GOT3 (cell line): Measurements from ENCODE around the gene DUSP22.
"Not testable (repeated sequence)": the region's sequence is repeated elsewhere in the genome, so short reads cannot be mapped to it uniquely, and the experiment has no call there.

Experiments used
- DNase-seq: peaks from one replicate; lab custom pipeline; 2025; ENCODE audit warnings: mixed read lengths; lab: John Stamatoyannopoulos, UW

The DUSP22 gene

DNA sequence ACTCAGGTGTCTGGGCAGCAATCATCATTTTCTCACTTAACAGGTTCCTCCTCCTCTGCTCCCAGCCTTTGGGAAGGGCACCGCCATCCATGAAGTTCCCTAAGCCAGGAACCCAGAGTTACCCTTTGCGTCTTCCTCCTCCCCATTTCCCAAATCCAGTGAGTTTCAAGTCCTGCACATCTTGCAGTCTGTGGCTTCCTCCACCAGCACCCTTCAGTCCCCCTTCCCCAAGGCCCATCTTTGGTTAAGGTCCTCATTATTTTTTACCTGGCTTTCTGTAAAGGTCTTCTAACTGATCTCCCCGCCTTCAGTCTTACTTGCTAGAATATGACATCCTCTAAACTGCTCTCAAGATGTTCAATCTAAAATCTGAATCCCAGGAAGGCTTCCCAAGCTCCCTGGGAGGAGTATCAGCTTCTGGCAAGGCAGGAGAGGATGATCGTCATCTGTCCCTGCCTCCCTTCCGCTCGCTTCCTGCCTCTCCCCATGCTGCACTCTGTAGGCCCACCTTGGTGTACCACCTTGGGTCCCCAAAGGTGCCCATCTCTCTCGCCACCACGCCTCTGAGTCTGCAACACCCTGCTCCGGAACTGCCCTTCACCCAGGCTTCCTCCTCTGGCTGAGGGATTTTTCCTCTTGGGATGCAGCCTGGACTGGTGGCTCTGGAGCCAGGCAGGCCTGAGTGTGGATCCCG is 11.4 kb upstream of the DUSP22 start:
- no peak for DNase-seq

DNA sequence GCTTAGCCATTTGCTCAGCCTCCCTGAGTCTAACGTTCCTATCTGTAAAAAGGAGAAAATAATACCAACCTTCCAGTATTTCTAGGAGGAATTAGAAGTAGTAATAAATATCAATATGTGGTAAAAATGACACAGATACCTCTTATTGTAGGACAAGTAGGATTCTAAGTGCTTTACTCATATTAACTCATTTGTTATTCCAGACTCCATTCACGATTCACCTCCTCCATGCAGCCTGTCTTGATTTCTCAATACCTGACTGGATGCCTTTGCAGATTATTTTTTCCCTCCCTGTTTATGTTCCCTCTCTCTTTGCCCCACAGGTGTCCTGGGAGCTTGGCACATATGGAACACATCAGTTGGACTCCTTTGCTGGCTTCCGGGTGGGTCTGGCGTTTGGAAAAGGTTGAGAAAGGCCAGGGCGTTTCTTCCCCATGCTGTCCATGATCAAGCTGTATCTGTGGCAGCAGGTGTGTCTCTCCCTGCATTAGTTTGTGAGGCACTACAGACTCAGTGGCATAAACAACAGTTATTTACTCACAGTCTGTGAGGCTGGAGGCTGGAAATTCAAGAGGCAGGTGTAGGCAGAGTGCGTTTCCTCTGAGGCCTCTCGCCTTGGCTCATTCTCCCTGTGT is 10.7 kb upstream of the DUSP22 start:
- DNase-seq: no peak

GRCh38 chr6:282177-282866 is 10.0 kb upstream of the DUSP22 start:
- no peak for DNase-seq

GRCh38 chr6:282867-283416 is 9.3 kb upstream of the DUSP22 start:
- DNase-seq: no peak

DNA sequence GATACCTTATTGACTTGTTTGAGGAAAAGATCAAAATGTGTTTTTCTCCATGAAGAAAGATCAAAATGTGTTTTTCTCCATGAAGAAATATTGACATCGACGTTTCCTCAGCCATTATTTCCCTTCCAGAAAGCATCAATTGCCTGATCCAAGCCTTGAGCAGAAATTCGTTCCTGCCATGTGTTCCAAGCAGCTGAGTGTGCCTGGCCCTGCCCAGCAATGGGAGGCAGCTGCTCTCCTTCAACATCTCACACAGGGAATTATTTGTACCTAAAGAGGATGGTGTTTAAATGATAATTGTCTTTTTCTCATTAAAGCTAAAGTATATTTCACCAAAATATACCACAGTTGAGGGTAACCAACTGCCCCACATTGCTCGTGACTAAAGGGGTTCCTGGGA is 7.8 kb upstream of the DUSP22 start:
- no peak for DNase-seq

DNA sequence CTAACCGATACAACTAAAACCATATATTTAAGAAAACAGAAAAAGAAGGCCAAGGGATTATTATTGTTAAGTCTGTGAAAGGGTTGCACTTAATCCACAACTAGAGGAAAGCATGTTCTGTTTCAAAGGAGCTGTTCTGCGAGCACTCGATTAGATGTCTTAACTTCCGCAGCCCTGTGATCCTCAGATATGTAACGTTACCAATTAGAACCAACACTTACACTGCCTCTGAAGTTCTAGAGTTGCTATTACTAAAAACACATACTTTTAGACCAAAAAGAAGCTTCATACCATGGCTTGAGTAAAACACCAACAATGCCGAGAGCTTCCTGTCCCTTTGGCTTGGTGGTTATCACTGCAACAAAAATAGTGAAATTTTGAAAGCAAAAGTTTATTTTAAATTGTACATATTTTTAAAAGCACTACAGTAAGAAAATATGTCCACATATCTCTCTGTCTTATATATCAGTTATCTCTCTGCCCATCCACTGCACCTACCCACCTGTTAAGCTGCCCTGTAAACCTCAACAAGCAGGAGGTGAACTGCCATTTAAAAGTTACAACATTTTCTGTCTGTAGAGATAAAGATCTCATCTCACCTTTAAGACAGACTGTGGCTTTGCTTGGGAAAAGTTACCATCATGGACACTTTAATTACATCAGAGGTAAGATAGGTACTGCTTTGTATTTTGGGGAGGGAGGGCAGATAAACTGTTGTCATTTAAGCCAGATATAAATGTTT is 7.1 kb upstream of the DUSP22 start:
- DNase-seq: no peak

GRCh38 chr6:285902-286301 is 6.4 kb upstream of the DUSP22 start:
- DNase-seq: not testable (repeated sequence)

- no peak for DNase-seq
Measured at GRCh38 chr6:286681-287488, 5.4 kb upstream of the DUSP22 start.

- no peak for DNase-seq
Measured at GRCh38 chr6:287489-287860, 4.8 kb upstream of the DUSP22 start.

DNA sequence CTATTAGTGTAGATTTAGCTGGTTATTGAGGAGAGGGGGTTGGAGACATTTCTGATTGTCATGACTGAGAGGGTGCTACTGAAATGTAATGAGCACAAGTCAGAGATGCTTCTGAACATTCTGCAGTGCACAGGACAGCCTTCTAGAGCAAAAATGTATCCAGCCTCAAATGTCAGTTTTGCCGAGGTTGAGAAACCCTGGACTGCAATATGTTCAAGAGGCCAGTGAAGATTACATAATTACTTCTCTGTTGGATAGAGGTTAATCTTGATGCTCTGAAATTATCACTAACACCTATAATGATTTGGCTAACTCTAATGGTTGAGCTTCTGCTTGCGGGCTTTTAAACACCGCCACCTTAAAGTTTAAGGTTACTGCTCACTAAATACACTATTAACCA is 3.4 kb upstream of the DUSP22 start:
- no peak for DNase-seq

- DNase-seq: no peak
Measured at GRCh38 chr6:290111-290922, 2.0 kb upstream of the DUSP22 start.

DNA sequence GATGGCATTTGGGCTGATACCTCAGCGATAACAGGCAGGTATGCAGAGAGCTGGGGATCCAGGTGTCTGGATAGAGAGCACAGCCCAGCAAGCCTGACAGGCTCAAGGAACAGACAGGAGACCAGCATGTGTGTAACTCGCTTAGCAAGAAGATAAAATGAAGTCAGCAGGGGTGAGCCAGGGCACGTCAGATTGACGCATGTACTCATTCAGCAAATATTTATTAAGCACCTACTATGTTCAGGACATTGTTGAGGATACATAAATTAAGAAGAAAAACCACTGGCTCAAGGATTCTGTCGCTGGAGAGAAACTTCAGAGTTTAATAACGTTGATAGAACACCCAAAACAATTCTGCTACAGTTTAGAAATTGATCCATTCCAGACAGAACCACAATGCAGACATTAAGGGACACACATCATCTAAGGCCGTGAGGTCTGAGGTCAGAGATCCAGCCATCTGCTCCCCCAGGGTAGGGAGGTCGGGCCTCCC is 1.0 kb upstream of the DUSP22 start:
- DNase-seq: no peak

DNA sequence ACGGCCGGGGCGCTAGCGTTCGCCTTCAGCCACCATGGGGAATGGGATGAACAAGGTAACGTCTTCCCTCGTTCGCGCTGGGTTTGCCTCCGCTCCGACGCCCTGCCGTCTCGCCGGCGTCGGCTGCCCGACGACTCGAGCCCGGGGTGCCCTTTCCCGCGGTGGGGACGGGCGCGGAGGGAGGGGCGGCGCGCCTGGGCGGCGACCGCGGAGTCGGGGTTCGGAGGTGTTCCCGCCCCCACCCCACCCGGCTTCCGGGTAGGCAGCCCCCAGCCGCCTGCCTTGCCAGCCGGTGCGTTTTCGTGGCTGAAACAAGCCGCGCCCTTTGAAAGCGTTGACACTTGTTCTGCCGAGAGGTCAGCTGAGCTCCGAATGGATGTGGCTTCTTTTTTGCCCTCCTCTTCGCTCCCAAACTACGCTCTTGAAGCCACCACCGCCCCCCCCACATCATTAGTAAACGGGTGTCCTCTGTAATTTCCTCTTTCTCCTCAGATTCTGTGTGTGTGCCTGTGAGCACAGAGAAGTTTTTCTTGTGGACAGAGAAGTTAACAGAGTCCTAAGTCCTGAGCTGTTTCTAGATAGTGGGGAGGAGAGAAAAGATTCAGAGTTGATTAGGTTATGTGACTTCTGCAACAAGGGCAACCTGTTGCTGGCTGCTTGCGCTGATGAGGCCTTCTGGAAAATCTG is 362 bp downstream of the DUSP22 start:
- no peak for DNase-seq

DNA sequence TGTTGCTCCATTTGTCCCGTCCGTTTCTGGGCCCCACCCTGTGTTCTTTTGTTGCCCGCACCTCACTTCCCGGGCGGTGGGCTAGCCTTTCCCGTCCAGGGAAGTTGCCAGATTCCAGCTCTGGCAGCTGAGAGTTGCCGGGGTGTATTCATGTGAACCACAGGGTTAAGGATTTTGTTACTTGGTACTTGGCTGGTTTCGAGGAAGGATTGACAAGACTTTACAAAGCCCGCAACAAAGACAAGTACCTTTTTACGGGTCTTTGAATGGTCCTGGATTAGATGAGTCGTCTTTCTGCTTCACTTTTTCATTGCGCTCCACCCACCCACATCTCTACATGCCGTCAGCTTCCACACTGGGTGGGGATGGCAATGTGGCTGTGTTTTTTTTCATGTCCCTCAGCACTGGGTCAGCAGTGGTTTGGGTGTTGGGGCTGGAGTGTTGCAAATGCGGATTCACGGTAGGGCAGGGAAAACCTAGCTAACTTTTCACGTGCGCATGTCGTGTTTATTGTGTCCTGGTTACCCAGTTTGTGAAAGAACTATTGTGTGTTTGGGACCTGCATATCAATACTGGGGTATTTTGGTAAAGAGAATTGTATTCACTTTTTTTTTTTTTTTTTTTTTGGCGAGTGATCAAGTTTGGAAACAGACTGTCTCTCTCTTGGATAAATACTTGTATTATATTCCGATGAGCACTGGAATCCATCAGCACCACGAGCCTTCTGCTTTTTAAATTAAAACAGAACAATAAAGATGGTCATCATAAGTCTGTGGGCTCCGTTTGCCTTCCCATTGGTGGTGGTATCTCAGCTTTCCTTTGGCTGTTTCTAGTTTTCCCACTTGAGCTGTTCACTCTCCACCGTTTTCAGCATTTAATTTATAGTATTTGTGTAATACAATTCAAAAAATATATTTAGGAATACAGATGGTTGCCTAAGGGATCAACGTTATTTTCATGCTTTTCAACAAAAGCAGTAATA is 1.2 kb downstream of the DUSP22 start:
- no peak for DNase-seq

DNA sequence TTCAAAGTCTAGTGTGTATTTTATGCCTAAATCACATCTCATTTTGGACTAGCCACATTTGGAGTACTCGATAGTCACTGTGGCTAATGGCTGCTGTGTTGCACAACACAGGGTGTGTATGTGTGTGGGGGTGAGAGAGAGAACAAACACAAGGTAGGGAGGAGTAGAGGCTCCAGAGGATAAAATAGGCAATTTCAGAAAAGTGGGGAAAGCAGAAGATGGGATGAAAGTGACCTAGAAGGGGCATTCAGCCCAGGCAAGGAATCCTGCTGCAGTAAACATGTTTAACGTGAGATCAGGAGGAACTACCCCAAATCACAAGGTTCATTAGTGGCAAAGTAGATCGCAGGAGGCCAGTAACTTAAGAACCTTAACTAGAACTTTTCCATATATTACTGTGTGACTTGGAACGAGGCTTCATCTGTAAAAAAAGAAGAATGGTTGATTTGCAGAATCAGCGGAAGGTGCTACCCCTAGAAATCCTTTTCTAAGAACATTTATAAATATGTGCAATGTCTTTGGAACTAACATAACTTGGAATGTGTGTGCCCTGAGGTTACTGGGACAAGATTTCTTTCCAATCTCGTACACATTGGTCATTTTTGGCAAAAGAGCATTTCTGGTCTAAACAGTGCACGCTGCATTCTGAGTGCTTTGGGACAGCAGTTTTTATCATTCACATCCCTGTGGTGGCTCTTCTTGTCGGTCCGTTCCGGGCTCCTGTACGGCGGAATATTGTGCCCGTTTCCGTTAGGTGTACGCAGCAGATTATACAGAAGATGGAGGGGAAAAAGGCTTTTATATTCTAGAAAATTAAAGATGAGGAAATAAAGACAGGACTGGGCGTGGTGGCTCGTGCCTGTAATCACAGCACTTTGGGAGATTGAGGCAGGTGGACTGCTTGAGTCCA is 2.6 kb downstream of the DUSP22 start:
- no peak for DNase-seq

- DNase-seq: no peak
Measured at GRCh38 chr6:296151-297122, 4.2 kb downstream of the DUSP22 start.
